ENCODE data around the gene NR1H3.
"Not testable (repeated sequence)": the region's sequence is repeated elsewhere in the genome, so short reads cannot be mapped to it uniquely, and the experiment has no call there.

Gene NR1H3

DNA sequence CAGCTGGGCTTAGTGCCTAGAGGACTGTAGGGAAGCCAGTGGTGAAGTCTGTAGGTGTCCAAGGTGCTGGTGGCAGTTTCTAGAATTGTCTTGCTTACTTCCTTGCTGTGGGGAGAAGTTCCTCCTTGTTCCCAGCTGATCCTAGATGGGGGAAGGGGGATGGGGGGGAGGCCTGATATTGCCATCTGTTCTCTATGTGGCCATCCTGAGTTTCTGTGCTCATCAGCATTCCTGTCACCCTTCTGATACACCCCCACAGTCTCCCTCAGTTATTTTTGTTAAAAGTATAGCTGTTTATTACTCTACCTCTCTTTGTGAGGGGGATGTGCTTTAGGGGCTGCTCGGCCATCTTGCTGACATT lies 48.7 kb downstream of the NR1H3 start:
- no peak for DNase-seq (ENCODE audit: low read depth in 2 of 2)

DNA sequence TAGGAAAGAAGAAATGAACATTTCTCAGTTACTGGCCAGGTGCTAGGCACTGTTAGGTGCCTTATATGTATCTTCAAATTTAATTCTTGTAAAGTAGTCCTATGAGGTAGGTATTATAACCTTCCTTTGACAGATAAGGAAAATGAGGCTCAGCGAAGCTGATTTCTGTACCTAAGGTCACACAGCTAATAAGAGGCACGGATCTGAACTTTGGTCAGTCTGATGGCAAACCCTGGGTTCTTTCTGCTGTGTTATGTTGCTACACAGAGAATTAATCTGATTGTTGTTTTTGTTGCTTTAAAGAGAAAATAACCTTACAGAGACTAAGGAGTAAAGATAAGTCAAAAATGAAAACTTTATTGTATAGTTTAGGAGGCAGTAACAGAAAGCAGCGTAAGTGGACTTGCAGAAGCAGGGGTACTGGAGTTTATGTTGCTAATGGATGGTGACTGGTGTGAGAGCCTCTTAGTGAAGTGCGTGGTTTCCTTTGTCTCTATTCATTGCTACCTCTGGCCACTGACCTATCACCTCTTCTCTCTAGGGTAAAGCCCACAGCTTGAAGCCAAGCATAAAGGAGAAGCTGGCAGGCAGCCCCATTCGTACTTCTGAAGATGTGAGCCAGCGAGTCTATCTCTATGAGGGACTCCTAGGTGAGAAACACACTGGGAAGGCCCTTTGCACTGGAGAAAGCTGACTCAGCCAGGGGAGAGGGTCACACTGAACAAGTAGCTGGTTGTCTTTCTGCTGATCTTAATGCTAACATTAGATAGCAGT lies 50.4 kb downstream of the NR1H3 start:
- no peak for DNase-seq (ENCODE audit: low read depth in 2 of 2)

DNA sequence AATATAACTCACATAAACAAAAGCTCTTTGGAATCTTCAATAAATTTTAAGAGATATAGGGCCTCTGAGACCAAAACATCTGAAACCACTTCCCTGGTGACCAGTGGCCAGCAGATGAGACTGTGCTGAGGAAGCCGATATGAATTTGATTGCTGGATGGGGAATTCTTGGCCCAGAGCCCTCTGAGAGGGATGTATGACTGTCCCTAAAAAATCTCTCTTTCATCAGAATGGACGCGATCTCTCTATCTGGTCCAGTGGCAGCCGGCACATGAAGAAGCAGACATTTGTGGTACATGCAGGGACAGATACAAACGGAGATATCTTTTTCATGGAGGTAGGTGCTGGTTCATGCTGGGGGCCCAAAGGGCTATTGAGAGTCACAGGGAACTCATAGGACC lies 57.2 kb downstream of the NR1H3 start:
- DNase-seq (ENCODE audit: low read depth in 2 of 2): no peak

GRCh38 chr11:47316501-47316900 lies 58.7 kb downstream of the NR1H3 start:
- not testable (repeated sequence) for DNase-seq (ENCODE audit: low read depth in 2 of 2)

DNA sequence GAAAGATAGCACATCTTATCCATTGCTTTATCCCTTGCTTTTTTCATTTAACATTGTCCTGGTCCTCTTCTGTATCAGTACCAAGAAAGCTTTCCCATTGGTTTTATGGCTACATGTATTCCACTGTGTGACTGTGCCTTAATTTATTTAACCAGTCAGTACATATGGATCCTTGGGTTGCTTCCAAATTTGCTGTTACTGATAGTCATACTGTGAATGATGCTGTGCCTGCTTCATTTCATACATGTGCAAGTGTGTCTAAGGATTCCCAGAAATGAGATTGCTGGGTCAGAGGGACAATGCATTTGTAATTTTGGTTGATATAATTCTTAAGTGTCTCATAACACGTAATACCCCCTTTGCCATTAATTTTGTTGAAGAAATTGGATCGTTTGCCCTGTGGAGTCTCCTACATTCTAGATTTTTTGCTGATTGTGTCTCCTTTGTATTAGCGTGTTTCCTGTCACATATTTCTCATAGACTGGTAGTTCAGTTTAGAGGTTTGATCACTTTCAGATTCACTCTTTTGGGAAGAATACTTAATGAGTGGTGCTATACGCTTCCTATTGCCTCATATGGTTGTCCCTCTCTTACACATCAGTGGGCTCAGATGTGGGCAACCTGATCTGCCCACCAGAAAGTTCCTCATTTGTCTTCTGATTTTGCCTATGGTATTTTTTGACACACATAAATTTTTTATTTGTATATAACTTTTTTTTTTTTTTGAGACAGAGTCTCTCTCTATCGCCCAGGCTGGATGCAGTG lies 59.5 kb downstream of the NR1H3 start:
- no peak for DNase-seq (ENCODE audit: low read depth in 2 of 2)

DNA sequence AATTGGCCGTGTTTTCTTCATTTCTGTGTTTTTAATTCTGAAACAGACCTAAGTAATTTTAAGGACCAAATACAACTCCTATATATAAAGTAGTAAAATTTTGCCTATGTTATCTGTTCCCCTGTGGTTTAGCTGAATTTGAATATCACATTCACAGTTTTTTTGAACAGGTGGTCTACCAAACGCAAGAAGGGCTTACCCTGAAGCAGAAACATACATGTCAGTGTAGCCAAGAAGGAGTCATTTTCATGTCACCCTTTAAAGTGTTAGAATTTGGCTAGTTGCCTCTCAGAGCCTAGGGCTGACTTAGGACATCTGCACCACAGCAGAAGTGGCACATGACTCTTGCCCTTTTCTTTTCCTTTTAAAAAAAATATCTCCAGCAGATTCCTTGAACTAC lies 60.4 kb downstream of the NR1H3 start:
- no peak for DNase-seq (ENCODE audit: low read depth in 2 of 2)
